GM20000 (cell line): Measurements from ENCODE around the gene PTPDC1.

Experiments
- DNase-seq: peaks from one replicate; pipeline ENCODE4 v3.0.0; 2012; ENCODE audit warnings: low spot score
- CTCF ChIP-seq: IDR thresholded peaks from 2 replicates; pipeline ENCODE4 v1.5.1; 2012; ENCODE audit warnings: mild to moderate bottlenecking, control low read depth; ENCODE audit errors: extremely low read depth, missing control alignments

The PTPDC1 gene

GRCh38 chr9:94096819-94097577 is 12.7 kb downstream of the PTPDC1 start:
- no peak for TF ChIP-seq CTCF
- DNase-seq: no peak

GRCh38 chr9:94097788-94098414 is 13.6 kb downstream of the PTPDC1 start:
- TF ChIP-seq CTCF: no peak
- no peak for DNase-seq

- DNase-seq: no peak
- TF ChIP-seq CTCF: no peak
Observed at GRCh38 chr9:94100152-94100879, 16.1 kb downstream of the PTPDC1 start.

- DNase-seq: no peak
Observed at GRCh38 chr9:94101162-94101853, 17.0 kb downstream of the PTPDC1 start.

GRCh38 chr9:94108584-94108983 is 24.3 kb downstream of the PTPDC1 start:
- TF ChIP-seq CTCF: no peak
- DNase-seq: no peak

More at GRCh38 chr9:94101162-94101853, 17.0 kb downstream of the PTPDC1 start:
- TF ChIP-seq CTCF: no peak

GRCh38 chr9:94110821-94111252 is 26.6 kb downstream of the PTPDC1 start:
- no peak for TF ChIP-seq CTCF
- DNase-seq: no peak
